HG03175 (cell line): ENCODE data around the gene NKTR.

Experiments used
- ATAC-seq: cut with Tn5 transposase; IDR thresholded peaks from one replicate; pipeline ENCODE4 v1.9.1; 2021; ENCODE audit warnings: mild to moderate bottlenecking, moderate library complexity; ENCODE audit not compliant: unreplicated experiment

The NKTR gene

GRCh38 chr3:42647821-42648459 lies 47.5 kb downstream of the NKTR start:
- ATAC-seq = no peak

DNA sequence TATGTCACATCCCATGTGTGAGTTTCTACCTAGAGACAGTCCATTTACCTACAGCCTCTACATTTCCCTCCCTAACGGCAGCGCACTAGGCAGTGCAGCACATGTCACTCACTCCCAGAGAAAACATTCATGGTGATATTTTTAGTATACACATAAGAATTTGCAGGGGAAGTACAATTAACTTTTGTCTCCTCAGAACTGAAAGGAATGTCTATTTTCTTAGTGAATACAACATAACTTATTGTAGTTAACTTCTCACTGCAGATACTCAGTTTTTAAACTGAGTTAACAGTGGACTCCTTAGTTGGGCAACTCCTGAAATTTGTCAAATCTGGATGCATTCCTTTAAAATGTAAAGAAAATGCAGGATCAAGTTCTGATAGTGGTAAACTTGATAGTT lies 48.5 kb downstream of the NKTR start:
- ATAC-seq = no peak

DNA sequence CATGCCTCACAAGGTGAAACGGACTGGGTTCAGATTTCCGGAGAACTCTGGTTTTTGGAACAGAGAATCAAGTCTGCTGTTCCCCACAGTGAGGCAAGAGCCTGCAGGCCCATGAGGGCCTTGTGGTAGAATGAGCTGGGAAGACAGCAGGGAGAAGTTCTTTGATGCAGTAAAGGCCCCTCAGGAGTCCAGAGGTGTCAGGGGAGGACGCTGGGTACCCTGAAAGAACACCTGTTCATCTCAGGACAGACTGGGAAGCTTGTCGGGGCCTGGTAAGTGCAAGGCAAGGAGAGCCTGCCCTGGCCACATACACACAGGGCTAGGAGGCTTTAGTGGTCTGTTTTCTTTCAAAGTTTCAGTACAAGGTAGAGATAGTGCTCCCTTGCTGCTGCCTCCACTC lies 49.3 kb downstream of the NKTR start:
- ATAC-seq = no peak

DNA sequence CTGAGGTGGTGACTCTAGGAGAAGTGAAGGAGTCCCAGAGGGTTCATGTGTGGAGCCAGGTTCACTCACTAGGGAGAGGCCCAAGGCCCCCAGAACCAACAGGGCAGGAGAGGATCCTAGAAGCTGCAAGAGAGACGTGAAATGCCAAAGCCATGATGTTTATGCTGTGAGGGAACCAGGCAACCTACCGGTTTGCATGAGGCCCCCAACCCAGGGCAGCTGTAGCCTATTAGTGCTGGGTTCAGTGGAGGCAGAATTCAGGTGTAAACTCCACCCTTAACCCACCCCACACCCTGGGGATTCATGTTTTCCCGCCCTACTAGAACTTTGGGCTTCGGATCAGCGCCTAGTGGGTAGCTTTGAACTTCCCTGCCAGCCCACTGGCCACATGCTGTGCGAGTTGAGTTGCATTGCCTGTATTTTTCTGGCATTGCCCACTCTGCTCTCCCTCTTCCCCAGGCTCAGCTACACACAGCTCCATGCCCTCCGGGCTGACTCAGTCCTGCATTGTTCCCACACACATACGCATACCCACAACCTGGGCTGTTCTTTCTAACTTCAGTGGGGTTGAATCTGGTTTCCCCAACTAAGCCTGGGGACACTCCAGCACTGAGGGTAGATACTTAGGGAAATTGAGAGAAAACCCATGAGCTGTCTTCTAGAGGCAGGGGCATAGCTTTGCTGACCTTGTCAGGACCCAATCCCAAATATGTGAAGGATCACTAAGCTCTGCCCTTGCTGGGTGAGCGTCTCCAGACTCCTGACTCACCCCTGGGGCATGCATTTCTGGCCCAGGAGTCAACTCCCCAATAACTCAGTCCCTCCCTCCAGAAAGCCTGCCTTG lies 51.0 kb downstream of the NKTR start:
- no peak for ATAC-seq

DNA sequence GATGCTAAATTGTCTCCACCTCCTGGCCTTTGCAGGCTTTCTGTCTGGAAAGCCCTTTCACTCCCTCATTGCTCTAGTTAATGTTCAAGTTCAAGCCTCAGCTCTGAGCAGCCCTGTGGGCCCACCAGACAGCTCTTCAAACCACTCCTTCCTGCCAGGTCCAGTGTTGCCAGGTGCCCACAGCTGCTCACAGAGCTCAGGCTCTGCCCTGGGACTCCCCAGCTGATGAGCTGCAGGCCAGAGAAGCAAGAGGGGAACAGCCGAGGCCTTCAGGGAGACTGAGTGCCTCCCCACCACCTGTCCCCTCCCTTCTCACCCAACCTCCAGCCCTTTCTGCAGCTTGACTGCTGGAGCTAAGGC lies 51.7 kb downstream of the NKTR start:
- no peak for ATAC-seq

- peak; percentile 66 for ATAC-seq
Observed at GRCh38 chr3:42652611-42653302, 52.3 kb downstream of the NKTR start.

GRCh38 chr3:42653303-42653559 lies 52.7 kb downstream of the NKTR start:
- no peak for ATAC-seq

- ATAC-seq = no peak
Observed at GRCh38 chr3:42653560-42654330, 53.3 kb downstream of the NKTR start, which contains the start of gene ZBTB47. Gene ZBTB47, plus strand, starts transcription at chr3:42653697. Its CDS starts 4,659 bp downstream, at chr3:42658356.

DNA sequence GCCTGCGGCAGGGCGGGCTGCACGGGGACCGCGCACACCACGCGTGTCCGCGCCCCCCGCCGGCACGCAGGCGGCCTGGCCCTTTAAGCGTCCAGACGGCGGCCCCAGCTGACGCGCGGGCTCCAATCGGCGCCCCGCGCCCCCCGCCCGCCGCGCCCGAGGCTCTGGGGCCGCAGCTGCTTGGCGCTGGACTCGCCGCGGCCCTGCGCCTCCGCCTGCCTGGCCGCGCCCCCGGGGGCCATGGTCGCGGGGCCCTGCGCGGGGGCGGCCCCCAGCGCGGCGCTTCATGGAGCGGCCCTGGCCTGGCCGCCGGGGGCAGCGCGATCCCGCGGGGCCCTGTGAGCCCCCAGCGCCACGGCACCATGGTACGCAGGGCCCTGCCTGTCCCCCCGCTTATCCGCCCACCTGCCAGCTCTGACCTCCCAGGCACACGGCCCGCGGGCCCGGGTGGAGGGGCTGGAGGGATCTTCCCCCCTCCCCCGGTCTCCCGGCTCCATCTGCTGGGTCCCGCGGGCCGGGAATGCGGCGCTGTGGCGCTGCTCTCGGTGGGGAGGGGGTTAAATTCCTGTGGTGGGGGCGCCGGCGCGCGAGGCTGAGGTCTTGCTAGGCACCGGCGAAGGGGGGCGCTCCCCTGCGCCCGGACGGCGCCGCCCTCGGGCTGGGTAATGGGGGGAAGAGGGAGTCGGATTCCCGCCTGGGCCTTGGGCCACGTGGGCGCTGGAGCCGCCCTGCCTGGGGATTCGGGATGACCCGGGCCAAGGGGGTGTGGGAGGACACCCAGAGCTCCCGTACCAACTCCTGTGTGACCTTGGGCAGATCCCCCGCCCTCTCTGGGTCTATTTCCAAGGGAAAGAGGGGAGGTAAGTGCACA lies 54.1 kb downstream of the NKTR start:
- no peak for ATAC-seq

- ATAC-seq = no peak
Observed at GRCh38 chr3:42655331-42655888, 54.9 kb downstream of the NKTR start.

- ATAC-seq = no peak
Observed at GRCh38 chr3:42655980-42656679, 55.6 kb downstream of the NKTR start.

DNA sequence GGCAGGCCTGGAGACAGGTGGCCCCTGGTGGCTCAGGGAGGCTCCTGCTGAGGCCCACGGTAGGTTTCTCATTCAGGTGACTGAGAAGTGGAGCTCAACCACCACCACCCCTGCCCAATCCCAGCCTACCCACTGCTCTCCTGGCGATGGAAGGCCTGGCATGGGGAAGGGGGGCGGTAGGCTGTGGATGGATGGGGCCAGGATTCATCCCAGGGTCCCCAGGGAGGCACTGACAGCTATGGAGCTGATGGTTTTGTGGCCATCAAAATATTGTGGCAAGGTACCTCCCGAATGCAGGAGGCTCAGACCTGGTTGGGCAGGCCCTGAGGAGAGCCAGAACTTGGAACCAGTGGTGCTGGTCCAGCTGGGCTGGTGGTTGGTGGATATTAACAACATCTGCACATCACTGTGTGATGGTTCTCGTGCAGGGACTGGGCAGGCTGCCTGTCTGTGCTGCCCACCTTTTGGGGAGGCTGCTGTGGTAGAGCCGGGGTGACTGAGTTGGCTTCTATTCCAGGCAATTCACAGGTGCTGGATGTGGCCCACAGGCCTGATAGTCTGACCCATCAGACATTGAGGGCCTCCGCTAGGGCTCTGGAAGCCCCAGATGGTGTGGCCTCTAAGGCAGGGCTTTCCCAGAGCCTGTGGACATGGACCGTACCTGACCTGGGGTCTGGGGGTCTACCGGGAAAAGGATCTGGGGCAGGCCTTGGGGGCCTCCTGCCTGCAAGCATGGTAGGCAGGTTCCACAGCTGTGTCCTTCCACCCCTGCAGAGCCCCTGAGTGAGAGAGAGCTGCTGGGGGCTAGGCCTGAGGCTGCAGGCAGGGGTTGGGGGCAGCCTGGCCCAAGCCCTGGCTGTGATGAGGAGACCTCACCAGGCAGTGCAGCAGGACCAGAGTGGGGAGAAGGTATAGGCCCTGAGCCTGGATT lies 56.5 kb downstream of the NKTR start:
- ATAC-seq = no peak

DNA sequence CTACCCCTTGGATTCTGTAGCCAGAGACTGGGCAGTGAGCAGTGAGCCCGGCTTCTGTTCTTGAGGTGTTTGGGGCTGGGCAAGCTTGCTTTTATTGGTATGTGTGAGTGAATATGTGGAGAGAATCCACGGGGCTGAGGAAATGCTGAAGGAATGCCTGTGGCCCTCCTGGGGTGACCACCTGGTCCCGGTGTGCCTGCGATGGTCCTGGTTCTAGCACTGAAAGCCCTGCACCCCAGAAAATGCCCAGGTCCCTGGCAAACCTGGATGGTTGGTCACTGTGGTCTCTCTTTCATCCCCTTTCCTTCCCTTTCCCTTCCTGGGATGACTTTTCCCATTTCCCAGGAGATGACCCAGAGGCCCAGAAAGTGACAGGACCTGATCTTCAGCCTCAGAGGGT lies 57.2 kb downstream of the NKTR start:
- ATAC-seq = no peak

DNA sequence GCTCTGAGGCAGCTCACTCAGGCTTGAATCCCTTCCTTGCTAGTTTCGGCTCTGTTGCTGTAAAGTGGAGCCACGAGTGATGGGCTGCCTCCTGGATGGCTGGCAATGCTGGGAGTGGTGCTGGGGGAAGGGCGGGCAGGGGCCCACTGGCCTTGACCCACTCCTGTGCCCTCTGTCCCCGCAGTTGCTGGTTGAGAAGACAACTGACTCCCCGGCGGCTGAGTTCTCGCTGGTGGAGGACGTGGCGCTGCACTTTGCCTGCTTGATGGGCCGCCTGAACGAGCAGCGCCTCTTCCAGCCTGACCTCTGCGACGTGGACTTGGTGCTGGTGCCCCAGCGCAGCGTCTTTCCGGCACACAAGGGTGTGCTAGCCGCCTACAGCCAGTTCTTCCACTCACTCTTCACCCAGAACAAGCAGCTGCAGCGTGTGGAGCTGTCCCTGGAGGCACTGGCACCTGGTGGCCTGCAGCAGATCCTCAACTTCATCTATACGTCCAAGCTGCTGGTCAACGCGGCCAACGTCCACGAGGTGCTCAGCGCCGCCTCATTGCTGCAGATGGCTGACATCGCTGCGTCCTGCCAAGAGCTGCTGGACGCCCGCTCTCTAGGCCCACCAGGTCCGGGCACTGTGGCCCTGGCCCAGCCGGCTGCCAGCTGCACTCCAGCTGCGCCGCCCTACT lies 57.7 kb downstream of the NKTR start:
- ATAC-seq = no peak

DNA sequence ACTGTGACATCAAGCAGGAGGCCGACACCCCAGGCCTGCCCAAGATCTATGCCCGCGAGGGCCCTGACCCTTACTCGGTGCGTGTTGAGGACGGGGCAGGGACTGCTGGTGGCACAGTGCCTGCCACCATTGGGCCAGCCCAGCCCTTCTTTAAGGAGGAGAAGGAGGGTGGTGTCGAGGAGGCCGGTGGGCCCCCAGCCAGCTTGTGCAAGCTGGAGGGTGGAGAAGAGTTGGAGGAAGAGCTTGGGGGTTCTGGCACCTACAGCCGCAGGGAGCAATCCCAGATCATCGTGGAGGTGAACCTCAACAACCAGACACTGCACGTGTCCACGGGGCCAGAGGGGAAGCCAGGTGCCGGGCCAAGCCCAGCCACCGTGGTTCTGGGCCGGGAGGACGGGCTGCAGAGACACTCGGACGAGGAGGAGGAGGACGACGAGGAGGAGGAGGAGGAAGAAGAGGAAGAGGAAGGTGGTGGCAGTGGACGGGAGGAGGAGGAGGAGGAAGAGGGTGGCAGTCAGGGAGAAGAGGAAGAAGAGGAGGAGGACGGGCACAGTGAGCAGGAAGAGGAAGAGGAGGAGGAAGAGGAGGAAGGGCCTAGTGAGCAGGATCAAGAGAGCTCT lies 58.4 kb downstream of the NKTR start:
- ATAC-seq = no peak

GRCh38 chr3:42659451-42660130 lies 59.1 kb downstream of the NKTR start:
- no peak for ATAC-seq
